CD4-positive, alpha-beta T cell treated with Interleukin-21 for 1 hour (primary cell): Measurements from ENCODE around the gene AP1S3.
"Not testable (repeated sequence)": the region's sequence is repeated elsewhere in the genome, so short reads cannot be mapped to it uniquely, and the experiment has no call there.

Experiments used
- DNase-seq: peaks from one replicate; pipeline ENCODE4 v3.0.0-alpha.2; 2020

Gene AP1S3

DNA sequence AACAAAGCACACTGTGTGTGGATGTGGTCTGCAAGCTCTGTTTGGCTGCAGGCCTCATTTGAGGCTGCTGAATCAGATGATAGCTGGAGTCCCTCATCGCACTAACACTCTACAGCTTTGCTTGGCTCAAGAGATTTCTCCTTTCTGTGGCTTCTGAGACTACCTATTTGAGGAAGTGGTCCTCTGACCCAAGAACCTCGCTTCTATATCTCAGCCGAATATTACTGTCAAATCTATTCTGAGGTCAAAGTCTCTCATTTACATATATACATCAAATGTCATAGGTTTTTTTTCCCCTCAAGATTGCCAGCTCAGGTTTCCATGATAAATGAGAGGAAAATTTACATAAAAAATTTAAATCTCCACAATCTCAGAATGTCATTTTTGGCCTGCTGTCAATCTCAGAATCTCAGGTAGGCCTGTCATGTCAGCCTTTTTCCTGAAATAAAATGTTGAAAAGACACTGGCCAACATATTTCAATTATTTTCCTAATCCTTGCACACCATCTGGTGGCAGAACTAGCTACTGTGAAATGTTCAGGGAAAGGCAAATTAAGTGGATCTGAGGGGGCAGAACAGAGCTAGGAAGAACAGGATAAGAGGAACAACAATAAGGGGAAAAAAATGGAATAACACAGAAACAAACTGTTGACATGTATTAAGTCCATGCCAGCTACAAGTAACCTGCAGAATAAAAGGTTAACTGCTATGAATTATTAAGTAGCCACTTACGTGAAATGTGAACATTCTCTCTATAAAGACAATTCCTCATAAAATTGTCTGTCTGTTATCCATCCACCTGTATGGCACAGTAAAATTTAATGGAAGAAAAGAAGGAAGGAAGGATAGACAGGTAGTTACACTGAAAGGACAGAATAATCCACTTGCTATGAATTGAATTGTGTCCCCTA is 39.3 kb downstream of the AP1S3 start:
- peak; percentile 21 for DNase-seq

DNA sequence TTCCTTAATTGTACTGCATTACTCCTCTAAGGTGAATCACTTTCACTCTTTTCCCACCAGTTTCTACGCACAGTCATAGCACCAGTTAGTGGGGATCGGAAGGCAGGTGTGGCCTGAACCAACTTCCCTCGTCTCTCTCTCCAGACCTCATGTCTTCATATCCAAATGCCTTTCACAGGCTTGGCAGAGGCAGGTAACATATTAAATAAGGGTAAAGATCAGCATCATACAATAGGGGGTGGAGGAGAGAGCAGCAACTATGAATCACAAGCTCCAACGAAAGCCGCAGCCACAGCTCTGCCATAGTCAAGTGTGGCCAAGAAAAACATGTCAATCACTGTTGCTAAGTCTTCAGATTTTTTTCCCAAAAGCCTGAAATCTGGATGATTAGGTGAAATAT is 40.3 kb downstream of the AP1S3 start:
- DNase-seq: no peak

DNA sequence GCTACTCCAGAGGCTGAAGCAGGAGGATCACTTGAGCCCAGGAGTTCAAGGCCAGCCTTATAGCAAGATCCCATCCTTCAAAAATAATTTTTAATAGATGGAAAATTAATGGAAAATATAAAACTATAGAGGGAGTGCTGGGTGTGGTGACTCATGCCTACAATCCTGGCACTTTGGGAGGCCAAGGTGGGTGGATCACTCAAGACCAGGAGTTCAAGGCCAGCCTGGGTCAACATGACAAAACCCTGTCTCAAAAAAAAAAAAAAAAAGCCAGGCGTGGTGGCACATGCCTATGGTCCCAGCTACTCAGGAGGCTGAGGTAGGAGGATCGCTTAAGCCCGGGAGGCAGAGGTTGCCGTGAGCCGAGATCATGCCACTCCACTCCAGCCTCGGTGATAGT is 48.0 kb downstream of the AP1S3 start:
- DNase-seq: no peak

DNA sequence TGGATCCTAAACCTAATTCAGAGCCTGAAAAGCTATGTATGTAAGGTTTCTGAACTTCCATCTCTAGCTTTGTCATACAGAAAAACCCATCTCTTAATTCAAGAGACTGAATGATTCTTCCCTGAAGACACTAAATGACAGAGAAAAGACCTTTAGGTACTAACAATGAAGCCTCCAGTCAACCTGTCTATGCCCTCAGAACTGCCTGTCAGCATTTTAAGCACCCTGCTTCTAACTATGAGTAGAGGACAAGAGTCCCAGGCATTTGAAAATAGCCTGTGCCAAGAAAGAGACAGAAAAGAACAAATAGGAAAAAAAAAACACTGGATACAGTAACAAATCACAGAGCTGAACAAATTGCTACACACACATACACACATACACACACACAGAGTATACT is 48.6 kb downstream of the AP1S3 start:
- no peak for DNase-seq

DNA sequence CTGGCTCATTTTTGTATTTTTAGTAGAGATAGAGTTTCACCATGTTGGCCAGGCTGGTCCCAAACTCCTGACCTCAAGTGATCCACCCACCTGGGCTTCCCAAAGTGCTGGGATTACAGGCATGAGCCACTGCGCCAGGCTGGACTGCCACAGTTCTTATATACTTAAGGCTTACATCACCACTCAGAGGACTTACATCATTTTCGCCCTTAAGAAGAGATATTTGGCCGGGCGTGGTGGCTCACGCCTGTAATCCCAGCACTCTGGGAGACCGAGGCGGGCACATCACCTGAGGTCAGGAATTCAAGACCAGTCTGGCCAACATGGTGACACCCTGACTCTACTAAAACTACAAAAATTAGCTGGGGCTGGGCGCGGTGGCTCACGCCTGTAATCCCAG is 49.3 kb downstream of the AP1S3 start:
- DNase-seq: not testable (repeated sequence)

DNA sequence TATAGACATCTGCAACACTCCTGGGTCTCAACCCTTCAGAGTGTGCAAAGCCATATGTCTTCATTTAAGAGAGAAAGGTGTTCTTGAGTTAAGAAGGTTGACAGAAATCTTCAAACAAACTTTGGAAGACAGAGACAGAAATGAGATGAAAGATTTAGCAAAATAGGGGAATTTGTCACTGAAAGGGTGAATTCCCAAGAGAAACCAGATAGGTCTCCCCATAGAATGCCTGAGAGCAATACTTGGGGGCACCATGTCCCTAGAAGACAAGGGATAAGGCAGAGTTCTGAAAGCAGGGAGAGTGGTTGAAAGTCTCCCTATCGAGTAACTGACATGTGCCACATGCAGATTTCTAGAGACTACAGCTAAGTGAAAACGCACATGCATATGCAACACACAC is 50.0 kb downstream of the AP1S3 start:
- DNase-seq: no peak

DNA sequence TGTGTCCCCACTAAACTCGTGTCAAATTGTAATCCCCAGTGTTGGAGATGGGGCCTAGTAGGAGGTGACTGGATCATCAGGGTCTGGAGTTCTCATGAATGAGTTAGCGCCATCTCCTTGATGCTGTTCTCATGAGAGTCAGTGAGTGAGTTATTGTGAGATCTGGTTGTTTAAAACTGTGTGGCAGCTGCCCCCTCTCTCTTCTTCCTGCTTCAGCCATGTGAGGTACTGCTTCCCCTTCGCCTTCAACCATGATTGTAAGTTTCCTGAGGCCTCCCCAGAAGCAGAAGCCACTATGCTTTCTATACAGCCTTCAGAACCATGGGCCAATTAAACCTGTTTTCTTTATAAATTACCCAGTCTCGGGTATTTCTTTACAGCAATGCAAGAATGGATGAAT is 50.4 kb downstream of the AP1S3 start:
- DNase-seq: no peak

DNA sequence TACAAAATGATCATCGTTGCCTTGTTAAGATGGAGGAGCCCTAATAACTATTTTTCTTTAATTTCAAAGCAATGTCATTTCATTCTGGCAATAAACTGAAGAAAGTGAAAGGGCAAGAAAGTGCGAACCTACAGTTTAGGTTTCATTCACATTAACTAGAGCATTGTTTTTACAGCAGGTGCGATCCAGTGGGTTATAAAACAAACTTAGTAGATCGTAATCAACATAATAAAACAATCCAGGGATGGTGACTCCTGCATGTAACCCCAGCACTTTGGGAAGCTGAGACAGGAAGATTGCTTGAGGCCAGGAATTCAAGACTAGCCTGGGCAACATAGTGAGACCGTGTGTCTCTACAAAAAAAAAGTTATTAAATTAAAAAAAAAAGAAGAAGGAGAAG is 51.1 kb downstream of the AP1S3 start:
- no peak for DNase-seq

DNA sequence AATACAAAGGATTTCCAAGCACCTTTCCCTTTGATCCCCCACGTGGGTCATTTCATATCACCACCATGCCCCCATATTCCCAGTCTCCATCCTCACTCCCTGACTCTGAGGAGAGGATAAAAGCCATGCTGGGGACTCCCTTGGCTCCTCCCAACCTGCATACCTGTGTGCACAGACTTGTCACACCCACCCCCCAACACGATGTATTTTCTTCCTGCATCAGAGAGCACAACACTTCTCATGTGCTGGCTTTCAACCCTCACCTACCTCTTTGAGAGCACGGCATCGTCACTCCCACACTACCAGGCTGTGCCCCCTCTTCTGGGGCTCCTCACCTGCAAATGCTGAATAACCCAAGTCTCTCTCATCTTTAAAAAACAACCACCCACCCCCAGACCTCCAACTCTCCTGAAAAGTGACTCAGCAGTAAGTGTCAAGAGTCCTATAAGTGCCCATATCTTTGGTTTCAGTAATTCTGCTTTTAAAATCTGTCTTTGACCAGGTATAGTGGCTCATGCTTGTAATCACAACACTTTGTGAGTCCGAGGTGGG is 53.1 kb downstream of the AP1S3 start:
- DNase-seq: no peak

DNA sequence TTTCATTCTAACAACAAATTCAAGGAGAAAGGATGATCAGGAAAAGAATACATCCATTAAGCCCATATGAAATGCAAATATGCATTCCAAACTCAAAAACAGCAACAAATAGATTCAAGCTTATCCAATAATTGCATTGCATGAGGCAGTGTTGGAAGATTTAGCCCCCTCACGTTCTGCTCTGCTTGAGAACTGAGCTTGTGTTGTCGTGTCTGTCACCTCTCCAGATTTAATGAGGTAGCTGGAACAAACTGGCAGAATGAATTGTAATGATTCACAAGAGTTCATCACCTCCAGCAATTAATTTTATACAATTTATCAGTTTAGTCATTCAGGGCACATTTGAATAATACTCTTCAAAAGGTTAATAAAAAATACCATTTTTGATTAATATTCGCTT is 54.8 kb downstream of the AP1S3 start:
- no peak for DNase-seq

DNA sequence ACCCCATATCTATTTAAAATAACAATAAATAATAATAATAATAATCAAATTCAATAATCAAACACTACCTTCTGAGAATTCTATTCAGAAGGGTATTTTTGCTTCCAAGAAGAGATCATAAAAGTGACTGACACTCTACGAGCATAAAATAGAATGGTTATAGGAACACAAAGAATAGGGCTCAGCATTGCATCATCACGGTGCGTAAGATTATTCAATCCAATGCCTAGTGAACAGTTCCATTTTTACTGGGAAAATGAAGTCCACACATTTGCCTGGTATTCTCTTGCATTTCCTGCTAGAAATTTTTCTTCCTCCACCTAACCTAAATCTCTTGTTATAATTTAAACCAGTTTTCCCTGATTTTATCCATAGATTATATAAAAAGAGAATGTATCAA is 55.8 kb downstream of the AP1S3 start:
- no peak for DNase-seq

DNA sequence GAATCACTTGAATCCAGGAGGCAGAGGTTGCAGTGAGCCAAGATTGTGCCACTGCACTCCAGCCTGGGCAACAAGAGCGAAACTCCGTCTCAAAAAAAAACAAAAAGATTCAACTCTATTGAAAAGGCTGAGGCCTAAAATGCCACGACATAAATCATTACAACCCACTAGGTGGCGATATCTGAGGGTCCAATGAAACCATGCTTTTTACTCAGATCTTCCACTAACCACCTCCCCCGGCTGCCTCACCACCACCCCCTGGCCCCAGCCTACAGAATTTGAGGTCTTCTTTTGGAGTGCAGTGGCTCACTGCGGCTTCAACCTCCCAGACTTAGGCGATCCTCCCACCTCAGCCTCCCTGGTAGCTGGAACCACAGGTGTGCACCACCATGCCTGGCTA is 57.5 kb downstream of the AP1S3 start:
- DNase-seq: peak; percentile 49

DNA sequence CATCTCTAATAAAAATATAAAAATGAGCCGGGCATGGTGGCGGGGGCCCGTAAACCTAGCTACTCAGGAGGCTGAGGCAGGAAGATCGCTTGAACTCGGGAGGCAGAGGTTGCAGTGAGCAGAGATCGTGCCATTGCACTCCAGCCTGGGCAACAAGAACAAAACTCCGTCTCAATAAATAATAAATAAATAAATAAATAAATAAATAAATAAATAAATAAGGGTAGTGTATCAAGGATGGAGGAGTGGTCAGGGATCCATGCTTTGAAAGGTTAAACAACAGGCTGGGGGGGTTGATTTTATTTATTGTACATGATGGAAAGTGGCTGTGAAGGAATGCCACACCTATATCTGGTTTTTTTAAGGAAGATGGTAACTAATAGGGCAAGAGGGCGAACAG is 63.2 kb downstream of the AP1S3 start:
- no peak for DNase-seq

DNA sequence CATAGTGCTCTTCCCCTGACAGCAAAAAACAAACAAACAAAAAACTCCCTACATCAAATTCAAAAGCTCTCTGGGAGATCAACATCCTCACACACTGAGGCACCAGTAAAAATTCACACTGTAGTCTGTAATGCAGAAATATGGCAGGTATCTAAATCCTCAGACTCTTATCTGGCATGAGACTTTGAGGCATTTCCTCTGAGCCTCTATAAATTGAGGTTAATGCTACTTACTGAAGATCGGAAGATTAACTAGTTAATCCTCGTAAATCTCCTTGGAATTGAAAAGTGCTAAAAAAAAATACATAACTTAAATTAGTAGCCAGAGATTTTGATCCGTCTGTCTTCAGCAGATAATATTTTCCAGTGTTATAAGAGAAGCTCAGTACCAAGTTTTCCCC is 65.0 kb downstream of the AP1S3 start:
- no peak for DNase-seq

DNA sequence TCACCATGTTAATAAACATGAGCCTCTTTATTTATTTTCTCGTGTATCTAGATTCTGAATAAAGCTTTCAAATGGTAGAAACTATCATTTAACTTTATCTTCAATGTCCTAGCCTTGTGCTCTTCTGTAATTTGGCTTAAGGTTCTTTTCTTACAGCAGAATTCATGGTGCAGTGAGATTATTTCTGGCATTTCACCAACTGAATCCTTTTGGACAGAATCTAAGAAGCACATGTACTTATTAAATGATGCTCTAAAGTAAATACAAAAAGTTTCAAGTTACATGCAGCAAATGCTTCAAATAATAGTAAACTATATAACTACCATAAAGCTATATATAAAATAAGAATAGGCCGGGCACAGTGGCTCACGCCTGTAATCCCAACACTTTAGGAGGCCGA is 65.9 kb downstream of the AP1S3 start:
- no peak for DNase-seq

DNA sequence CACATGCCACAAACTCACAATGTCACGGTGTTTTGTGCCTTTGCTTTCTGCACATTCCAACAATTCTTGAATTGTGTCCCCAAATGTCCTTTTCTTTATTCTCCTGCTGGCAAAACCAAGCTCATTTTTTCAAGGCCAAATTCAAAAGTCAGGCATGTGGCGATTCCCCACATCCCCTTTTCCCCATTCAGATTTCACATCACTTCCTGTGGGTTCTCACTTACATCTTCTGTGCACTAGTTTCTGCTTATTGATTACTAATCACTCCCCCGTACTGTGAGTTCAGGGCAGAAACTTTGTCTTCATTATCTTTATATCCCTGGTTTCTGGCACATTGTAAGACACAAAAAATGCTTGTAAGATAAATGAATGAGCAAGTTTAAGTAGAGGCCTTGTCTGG is 69.2 kb downstream of the AP1S3 start:
- DNase-seq: no peak

DNA sequence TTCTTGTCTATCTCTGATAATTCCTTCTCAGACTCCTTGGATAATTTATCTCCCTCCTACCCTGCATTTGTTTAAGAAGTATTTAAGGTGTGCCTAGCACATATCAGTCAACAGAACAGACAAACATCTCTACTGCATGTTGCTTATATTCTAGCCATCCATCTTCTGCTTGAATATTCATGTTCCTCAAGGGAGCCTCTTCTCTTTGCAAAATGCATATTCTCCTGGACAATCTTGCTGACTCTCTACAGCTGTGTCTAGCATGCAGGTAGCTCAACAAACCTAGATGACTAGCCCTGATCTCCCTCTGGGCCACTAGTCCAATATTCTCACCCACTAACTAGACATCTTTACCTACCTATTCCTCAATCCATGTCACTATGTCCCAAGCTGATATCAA is 70.0 kb downstream of the AP1S3 start:
- DNase-seq: no peak

DNA sequence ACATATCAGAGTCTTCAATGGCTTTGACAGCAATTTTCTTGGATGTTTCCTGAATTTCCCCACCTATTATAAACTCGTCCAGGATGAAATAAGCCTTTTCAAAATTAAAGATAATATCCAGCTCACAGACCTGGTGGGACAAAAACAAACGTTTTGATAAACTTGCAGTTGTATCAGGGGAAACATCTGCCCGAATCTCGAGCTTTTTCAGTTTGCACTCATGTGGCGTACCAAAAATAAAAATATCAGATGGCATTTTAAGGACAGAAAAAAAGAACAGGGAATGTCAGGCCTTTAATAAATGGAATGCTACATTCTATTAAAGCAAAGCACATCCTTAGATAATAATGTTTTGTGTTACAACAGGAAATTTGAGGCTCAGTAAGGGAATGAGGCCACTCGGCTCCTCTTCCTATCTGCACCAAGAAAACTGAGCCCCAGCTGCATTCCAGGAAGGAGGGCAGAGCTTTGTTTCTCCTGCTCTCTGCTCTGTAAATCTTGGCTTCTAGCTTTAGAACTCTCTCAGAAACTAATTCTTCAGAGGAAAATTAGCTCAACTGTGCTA is 72.1 kb downstream of the AP1S3 start:
- no peak for DNase-seq

DNA sequence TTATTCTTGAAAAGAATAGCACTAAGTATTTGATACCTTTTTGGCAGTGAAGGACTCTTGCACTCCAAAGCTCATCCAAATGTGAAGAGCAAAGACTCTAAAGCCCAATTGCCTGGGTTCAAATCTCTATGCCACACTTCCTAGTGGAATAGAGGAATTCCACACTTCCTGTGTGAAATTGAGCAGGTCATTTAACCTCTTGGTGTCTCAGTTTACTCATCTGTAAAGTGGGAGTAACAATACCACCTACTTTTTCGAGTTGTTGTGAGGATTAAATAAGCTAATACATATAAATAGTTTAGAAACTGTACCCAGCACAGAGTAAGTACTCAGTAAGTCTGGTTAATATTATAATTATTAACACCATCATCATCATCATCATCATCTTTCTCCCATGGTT is 72.6 kb downstream of the AP1S3 start:
- no peak for DNase-seq

DNA sequence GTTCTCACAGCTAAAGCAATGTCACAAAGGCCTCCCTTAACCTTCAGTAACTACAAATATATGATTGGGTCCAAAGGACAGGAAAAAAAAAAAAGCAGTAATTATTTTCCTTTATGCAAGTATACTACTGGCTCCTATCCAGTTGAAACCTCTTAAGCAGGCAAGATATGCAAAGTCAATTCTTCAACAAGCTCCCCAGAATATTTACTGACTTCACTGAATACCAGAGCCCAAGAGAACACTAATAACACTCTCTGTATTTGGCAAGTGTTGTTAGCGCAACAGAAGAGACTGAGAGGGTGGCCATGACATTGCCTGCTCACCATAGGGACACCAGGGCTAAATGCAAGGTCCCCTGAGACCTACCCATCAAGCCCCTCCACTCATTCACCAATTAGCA is 74.5 kb downstream of the AP1S3 start:
- DNase-seq: no peak

DNA sequence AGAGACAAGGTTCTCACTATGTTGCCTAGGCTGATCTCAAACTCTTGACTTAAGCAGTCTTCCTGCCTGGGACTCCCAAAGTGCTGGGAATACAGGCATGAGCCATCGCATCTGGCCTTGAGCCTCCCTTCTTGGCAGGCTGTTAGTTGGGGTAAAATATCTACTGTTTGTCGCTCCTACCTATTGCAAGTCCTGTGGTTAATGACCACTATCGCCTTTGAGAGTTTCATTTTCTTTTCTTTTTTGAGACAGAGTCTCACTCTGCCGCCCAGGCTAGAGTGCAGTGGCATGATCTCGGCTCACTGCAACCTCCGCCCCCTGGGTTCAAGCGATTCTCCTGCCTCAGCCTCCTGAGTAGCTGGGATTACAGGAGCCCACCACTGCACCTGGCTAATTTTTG is 75.6 kb downstream of the AP1S3 start:
- peak; percentile 20 for DNase-seq

DNA sequence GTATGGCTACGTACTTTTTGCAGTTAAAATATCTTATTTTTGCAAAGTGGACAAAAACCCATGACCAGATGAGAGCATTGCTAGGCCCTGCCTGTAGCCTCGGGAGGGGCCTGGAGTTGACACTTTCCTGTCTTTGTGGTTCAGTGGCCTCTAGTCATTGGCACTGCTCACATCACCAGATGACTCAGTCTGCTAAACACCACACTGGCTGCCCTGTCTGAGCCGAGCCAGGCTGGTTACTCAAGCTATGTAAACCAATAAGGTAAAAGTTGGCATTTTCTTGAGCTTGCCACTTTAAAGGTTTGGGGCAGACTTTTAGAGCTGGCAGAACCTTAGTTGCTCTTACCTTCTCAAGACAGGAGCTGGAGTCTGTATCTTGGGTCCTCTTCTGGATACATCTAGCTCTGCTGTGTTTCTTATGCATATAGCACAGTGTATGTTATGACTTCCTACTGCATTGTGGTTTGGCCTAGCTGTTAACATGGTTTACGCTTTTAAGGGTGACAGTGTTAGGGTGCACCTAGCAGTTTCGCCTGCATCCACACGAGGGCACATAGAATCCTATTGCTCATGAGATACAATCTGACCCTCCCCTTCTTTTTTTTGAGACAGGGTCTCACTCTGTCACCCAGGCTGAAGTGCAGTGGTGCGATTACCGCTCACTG is 76.4 kb downstream of the AP1S3 start:
- peak; percentile 62 for DNase-seq

DNA sequence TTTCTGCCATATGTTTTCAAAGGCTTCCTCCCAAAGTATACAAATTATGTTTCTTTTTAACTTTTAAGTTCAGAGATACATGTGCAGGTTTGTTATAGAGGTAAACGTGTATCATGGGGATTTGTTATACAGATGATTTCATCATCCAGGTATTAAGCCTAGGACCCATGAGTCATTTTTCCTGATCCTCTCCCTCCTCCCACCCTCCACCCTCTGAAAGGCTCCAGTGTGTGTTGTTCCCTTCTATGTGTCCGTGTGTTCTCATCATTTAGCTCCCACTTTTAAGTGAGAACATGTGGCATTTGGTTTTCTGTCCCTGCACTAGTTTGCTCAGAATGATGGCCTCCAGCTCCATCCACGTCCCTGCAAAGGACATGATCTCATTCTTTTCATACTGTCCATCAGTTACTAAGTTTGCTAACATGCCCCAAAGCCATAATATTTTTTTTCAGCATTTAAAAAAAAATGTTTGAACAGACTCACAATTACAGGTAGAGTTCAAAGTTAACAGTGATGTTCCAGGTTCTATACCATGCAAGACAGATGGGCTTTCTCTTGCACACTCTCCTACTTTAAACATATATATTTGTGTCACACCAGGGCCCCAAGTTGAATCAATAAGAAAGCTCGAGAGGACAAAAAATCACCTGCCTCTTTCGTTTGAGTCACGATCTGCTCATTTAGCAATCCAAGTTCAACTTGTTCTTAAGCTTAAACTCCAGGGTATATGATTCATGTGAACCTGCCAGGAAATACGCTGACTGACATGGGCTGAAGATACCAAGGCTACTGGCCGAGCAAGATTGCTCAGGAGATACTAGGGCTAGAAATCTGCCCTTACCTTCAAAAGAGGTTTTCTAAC is 77.6 kb downstream of the AP1S3 start:
- DNase-seq: no peak
